Inflammatory macrophage (primary cell): ENCODE results near the gene SPDYE6.
"Not testable (repeated sequence)": the region's sequence is repeated elsewhere in the genome, so short reads cannot be mapped to it uniquely, and the experiment has no call there.

Experiments used
- DNase-seq, 2 donors: peaks; one replicate each; pipeline ENCODE4 v3.0.0-alpha.2; 2020 to 2022
- total RNA-seq, 18 experiments: gene quantifications; one replicate each; lab custom pipeline; 2026; ENCODE audit warnings: mixed read lengths in 6 of 18, inconsistent platforms in 2 of 18; lab: John Stamatoyannopoulos, UW

Gene SPDYE6, protein sequence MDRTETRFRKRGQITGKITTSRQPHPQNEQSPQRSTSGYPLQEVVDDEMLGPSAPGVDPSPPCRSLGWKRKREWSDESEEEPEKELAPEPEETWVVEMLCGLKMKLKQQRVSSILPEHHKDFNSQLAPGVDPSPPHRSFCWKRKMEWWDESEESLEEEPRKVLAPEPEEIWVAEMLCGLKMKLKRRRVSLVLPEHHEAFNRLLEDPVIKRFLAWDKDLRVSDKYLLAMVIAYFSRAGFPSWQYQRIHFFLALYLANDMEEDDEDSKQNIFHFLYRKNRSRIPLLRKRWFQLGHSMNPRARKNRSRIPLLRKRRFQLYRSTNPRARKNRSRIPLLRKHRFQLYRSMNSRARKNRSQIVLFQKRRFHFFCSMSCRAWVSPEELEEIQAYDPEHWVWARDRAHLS
- 0 to 0.06 (median 0) reads per million in 18 experiments for total RNA-seq

DNA sequence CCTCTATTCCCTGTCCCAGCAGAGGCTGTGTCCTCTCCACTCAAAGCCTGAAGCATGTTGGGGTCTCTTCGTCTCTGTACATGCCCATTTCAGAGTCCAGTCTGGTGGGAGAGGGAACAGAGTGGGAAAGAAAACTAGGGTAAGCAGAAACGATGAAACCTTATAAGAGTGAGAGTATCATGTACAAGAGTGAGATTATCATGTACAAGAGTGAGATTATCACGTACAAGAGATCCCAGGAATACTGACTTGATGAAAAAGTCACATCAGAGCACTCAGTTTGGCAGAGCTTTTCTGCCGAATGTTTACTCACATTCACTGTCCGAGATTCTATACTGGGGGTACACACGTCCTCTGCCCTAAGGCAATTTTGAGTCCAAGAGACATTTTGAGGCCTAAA is at the start of gene SPDYE6:
Gene SPDYE6 (minus strand): TSS at position 101 of the 400 bp plus-strand sequence. CDS start 421 bp downstream, outside the sequence.
- not testable (repeated sequence) for DNase-seq

DNA sequence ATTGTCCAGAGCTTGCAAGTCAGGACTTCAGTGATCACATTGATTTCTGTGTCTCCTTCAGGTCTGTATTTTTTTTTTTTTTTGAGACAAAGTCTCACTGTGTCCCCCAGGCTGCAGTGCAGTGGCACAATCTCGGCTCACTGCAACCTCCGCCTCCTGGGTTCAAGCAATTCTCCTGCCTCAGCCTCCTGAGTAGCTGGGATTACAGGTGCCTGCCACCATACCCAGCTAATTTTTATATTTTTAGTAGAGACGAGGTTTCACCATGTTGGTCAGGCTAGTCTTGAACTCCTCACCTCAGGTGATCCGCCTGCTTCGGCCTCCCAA is 48.6 kb upstream of the SPDYE6 start:
- not testable (repeated sequence) for DNase-seq

DNA sequence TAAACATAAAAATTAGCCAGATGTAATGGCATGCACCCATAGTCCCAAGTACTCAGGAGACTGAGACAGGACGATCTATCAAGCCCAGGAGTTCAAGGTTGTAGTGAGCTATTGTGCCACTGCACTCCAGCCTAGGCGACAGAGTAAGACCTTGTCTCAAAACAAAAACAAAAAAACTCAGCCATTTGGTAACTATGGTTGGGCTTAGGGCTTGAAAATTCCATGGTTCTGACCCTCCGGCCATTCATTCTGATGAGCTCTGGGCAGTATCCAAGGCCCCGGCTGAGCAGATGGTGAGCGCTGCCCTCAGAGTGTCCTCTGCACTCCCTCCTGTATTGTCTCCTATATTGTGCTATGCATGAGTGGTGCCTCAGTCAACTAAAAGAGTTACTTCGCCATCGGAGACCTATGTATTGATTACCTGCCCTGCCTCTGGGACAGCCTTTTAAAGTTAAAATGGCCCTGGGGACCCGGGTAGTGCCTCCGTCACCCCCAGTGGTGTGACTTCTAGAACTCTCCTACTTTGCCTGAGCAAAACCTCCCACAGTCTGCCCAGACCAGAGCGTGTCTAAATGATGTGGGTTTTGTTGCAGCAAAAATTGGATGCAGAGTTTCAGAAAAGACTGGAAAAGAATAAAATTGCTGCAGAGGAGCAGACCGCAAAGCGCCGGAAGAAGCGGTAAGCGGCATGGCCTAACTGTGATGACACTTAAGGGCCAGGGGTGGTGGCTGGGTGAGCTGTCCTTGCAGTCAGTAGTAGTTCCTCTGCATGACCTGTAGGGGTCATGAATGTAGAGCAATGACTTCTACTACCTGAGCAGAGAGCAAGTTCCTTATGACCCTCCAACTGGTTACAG is 48.0 kb upstream of the SPDYE6 start:
- peak; percentile 67 to 69 for DNase-seq

DNA sequence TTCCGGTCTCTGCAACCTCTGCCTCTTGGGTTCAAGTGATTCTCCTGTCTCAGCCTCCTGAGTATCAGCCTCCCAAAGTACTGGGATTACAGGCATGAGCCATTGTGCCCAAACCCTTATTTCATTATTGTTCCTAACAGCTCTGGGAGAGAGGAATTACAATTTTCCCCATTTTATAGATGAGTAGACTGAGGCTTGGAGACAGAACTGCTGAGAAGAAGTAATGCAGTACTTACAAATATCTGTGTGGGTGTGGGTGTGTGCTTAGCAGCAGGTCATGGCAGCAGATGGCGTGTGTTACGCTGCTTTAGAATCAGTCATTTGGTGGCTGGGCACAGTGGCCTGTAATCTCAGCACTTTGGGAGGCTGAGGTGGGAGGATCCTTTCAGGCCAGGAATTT is 47.3 kb upstream of the SPDYE6 start:
- DNase-seq: no peak

DNA sequence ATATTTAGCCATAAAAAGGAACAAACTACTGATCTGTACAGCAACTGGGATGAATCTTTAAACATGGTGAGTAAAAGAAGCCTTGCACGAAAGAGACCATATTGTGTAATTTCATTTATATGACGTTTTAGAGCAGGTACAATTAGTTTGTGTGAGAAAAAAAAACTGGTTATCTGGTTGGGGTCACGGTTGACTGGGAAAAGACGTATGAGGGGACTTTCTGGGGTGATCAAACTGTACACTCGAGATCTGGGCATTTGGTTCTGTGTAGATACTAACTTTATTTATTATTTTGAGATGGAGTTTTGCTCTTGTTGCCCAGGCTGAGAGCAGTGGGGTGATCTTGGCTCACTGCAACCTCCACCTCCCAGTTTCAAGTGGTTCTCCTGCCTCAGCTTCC is 44.1 kb upstream of the SPDYE6 start:
- DNase-seq: no peak

DNA sequence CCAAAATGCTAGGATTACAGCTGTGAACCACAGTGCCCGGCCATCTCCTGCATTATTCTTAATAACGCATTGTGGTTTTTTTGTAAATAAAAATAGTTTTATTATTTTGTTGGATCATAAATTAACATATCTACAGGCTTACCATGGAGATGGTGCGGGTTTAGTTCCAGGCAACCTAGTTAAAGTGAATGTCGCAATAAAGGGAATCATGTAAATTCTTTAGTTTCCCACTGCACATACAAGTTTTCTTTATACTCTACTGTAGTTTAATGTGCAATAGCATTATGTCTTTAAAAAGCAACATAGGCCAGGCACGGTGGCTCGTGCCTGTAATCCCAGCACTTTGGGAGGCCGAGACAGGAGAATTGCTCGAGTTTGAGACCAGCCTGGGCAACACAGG is 42.3 kb upstream of the SPDYE6 start:
- no peak for DNase-seq

DNA sequence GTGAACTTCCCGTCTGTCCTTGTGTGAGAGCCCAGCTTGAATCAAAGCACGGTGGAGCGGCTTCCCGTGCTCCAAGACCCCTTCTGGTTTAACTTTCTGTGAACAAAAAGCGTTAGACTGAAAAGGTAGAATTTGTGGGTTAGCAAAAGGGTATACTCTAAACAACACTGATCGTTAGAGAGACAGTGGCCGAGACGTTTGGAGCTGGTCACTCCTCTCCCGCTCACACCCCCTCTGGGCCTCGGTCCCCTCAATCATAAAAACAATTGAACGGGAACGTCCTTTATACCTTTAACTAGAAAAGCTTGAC is 40.4 kb upstream of the SPDYE6 start:
- no peak for DNase-seq

DNA sequence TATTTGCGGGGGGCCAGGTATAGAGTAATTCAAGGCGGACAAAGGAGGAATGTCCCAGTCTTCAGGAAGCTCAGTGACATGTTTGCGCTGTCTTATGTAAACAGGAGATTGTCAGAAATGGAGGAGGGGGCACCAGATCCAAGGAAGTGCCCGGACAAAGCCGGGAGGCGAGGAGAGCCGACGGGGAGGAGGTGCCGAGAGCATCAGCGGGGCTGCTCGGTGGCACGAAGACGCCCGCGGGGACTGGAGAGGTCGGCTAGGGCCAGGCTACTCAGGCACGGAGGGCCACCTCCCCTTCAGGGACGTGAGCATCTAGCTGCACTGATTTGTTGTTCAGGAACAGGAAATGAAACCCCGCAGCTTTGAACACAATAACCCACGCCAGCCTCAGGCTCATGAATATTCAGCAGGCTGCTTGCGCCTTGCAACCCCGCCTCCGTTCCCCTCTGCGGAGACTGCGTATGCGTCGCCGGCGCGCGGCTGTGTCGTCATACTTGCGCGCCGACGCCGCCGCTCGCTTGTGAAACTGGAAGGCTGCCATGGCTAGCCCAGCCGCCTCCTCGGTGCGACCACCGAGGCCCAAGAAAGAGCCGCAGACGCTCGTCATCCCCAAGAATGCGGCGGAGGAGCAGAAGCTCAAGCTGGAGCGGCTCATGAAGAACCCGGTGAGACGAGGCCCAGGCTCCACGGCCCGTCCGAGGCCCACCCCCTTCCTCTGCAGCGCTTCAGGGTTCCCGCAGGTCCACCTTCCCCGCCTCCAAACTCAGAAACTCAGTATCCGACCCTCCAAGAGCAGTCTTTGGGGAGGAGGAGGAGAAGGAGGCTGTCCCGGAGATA is 39.8 kb upstream of the SPDYE6 start, which contains the start of gene PRKRIP1:
Gene PRKRIP1 (plus strand): TSS at position 491 of the 837 bp plus-strand sequence. CDS start 49 bp downstream, at position 540.
- DNase-seq: peak; percentile 98

DNA sequence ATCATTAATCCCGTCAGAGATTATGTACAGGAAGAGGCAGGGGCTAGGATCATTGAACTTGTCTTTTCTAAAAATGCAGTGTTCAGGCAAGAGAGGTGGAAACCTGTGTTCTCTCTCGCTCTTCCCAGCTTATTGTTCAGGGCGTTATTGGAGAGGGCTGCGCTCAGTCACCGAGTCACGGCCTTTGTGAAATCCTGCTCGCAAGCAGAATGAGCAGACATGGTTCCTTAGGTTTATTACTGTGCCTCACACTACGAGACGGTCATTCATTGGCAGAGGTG is 39.3 kb upstream of the SPDYE6 start:
- DNase-seq: no peak

DNA sequence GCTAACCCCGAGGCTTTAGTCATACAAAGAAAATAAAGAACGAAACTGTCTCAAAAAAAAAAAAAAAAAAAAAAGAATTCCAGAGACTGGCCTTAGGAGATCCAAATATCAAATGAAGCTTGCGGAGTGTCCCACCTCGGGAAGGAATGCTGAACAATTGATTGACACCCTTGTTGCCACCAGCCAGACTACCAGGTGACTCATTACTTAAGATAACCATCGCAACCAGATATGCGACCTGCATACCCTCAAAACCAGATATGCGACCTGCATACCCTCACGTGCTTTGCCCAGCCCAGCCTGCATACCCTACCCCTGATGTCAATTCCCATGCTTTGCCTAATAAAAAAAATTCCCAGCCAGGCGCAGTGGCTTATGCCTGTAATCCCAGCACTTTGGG is 37.2 kb upstream of the SPDYE6 start:
- DNase-seq: no peak

DNA sequence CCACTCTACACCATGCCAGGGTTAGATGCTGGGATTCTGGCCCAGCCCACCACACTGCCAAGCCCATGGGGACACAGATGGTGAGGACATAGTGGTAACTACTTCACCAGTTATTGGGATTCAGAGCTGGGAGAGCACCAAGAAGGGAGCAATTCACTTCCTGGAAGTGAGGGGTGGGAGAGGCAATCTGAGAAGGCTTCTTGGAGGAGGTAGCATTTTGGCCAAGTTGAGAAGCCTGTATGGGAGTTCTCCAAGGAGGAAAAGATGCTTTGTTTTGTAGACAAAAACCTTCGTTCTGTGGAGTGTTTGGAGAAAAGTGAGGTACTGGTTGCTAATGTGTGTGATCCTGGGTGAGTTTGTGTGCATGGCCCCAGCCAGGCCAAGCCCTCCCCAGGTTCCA is 36.1 kb upstream of the SPDYE6 start:
- DNase-seq: no peak

DNA sequence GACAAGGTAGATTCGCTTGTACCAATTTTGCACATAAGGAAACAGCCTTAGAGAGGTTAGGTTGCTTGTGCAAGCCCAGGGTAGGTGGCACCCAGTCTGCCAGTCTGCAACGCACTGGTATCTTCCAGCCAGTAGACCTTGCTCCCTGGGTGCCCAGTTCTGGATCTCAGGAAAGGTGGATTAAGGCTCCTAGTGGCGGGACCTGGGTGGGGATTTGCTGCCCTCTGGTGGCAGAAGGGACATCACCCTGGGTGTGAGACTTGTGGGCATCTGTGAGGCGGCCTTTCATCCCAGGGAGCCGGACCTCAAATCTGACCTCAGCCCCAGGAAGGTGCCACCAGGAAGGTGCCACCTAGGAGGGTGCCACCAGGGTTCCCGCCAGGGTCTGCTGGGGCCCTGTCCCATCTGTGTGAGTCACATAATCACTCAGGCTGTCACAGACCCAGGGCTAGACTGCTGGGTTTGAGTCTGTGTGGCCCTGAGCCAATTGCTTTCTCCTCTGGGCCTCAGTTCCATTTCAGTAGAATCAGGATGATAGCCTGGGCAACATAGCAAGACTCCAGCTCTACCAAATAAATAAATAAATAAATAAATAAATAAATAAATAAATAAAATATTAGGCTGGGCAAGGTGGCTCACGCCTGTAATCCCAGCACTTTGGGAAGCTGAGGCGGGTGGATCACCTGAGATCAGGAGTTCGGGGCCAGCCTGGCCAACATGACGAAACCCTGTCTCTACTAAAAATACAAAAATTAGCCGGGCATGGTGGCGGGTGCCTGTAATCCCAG is 34.6 kb upstream of the SPDYE6 start:
- peak; percentile 79 to 81 for DNase-seq

DNA sequence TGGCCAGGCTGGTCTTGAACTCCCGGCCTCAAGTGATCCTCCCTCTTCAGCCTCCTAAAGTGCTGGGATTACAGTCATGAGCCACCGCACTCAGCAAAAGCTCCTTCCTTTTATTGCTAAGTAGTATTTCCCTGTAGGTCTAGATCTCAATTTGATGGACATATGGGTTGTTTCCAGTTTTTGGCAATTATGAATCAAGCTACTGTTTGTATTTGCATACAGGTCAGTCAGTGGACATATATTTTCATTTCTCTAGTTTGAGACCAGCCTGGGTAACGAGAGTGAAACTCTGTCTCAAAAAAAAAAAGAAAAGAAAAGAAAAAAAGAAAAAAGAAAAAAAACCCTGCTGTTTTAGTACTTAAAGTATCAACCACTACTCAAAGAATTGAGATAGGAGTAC is 33.6 kb upstream of the SPDYE6 start:
- no peak for DNase-seq

DNA sequence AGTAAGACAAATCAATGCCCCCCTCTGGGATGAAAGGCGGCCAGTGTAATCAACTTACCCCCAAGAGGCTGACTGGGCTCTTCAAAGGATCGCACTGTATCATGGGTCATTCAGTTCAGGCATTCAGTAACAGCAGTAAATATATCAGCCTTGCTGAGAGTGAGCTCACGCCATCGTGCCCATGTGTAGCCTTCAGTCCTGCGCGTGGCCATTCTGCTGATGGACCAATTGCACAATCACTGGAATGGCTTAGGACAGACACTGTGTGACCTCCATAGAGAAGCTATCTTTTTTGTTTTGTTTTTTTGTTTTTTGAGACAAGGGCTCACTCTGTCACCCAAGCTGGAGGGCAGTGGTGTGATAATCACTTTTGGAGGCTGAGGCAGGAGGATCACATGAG is 30.8 kb upstream of the SPDYE6 start:
- DNase-seq: no peak

DNA sequence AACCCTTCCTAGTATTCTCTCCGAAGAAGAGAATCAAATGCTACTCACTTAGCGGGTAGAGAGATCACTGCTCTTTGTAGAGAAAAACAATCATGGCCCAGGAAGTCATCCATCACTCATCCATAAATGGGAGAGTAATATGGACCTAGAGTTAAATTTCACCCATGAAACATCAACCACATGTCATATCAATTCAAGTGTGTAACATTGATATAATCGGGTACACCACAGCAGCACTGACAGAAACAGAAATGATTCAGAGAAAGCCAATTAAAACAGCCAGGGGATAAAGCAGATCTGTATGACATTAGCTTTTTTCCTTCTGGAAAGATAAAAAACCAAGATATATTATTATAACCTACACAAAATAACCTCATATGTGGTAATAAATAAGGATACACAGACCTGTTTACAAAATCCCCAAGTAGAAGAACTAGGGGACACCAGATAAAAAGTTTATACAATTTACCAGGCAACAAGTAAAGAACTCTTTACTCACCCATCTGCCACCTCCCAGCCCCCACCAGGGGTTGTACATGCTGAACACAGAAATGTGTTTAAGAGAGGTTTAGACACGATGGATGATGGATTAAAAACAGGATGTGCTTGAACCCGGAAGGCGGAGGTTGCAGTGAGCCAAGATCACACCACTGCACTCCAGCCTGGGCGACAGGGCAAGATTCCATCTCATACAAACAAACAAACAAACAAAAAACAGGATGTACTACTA is 25.6 kb upstream of the SPDYE6 start:
- not testable (repeated sequence) for DNase-seq

DNA sequence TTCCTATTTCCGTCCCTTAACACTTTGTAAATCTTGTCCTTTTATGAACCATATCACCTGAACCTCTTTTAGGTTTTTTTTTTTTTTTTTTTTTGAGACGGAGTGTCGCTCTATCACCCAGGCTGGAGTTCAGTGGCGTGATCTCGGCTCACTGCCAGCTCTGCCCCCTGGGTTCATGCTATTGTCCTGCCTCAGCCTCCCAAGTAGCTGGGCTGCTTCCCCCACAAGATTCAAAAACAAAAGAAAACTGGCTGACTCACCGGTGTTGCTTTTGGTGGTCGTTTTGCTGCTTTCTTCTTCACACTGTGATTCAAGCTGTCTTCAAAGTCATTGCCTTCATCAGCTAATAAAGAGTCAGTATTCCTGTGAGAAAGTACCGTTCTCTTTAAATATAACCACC is 24.6 kb upstream of the SPDYE6 start:
- DNase-seq: not testable (repeated sequence)

DNA sequence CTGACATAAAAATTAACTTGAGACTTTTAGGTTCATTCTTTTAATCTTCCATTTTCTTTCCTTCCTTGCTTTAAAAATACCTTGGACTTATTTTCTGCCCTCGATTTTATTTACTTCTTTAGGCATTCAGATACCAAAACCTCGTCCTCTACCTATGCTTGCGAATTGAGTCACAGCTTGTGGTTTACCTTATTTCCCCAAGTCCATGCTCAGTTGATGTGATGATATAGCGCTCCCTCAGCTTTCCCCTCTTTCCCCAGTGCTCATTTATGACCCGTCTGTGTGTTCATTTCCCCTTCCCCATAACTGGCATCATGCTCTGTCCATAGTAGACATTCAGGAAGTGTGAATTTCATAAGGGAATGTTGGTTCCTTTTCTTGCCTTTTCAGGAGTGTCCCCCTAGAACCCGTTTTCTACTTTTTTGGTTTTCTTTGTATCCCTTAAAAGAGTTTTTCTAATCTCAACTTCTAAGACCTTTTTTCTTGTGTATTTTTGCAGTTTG is 20.8 kb upstream of the SPDYE6 start:
- DNase-seq: peak; percentile 11 to 45

DNA sequence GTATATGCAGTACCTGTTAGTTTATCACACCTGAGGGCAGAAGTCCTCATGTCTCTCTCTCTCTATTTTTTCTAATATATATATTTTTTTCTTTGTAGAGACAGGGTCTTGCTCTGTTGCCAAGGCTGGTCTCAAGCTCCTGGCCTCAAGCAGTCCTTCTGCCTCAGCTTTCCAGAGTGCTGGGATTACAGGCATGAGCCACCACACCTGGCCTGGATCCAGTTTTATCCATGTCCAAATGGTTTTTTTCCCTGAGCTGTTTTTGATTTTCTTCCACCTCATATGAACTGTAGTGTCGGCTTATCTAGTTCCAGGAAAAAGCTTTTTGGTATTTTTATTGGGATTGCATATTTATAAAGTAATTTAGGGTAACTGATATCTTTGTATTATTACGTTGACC is 16.6 kb upstream of the SPDYE6 start:
- DNase-seq: not testable (repeated sequence)

DNA sequence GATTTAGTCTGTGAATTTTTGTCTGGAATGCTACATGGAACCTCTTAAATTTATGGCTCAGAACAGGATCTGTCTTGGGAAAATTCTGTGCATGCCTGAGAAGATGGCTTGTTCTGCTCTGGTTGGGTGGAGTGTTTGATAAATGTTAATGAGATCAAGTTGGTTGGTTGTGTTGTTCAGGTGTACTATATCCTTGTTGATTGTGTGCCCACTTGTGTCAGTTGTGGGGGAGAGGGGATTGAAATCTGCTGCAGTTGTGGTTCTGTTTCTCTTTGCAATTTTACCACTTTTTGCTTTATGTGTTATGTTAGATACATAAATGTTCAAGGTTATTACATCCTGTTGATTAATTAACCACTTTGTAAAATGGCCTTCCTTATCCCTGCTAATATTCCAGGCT is 13.8 kb upstream of the SPDYE6 start:
- not testable (repeated sequence) for DNase-seq

DNA sequence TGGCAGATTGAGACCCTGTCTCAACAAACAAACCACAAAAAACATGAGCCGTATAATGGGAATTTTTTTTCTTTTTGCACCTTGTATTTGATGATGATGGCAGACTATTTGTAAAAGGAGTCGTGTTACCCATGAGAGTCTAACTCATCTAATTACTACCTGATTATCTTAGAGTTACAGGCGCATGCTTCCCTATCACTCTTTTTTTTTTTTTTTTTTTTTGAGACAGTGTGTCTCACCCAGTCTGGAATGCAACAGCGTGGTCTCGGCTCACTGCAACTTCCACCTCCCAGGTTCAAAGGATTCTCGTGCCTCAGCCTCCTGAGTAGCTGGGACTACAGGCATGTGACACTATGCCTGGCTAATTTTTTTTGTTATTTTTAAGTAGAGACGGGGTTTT is 9.1 kb upstream of the SPDYE6 start:
- not testable (repeated sequence) for DNase-seq

DNA sequence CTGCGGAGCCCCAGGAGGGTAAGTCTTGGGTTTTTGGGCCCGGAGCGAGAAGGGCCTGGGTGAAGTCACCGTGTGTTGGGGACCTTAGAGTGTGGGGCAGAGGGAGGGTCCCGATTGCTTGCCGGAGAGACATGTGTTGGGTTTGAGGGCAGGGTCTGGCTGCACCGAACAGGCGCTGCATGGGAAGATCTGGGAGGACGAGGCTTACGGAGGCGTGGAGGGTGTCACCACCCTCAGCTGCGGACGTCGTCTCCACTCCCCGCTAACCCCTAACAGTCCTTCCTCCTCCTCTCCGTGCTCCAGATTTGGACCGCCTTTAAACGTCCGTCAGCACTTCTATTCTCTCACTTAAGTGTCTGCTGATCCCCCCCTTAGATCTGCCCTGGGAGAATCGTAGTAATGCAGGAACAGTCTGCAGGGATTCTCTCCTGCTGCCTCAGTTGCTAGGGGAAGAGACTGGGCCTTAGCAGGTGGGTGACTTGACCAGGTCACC is 8.2 kb upstream of the SPDYE6 start:
- peak in 1 of 2 donors; percentile 11 for DNase-seq
